GM13976 (cell line): Measurements from ENCODE around the gene USP12.
A peak's percentile ranks its signal among the peaks of the same experiment; 100 is the strongest.
"Not testable (repeated sequence)": the region's sequence is repeated elsewhere in the genome, so short reads cannot be mapped to it uniquely, and the experiment has no call there.

Experiments used
- DNase-seq: peaks from one replicate; pipeline ENCODE4 v3.0.0; 2012; ENCODE audit warnings: low spot score
- CTCF ChIP-seq: IDR thresholded peaks from 2 replicates; pipeline ENCODE4 v1.5.1; 2012; ENCODE audit warnings: borderline replicate concordance, mild to moderate bottlenecking; ENCODE audit not compliant: insufficient read depth; ENCODE audit errors: extremely low read depth, missing control alignments, control extremely low read depth
- in situ Hi-C: fragments of 300-500 bp; cut with MboI; formaldehyde crosslinking; loops from one replicate; pipeline ENCODE4 v1.12.0; 2022; ENCODE audit warnings: low sequenced_read_pairs, mixed read lengths, inconsistent platforms; ENCODE audit not compliant: unreplicated experiment

USP12 gene

GRCh38 chr13:27171244-27171826 is at the start of gene USP12:
USP12 (minus strand) TSS chr13:27171811; CDS start chr13:27171639, 172 bp downstream.
- DNase-seq: peak; percentile 51

GRCh38 chr13:27219611-27220010 is 48.0 kb upstream of the USP12 start:
- in situ Hi-C loops: no loop called here
- no peak for DNase-seq
- TF ChIP-seq CTCF: no peak

More at GRCh38 chr13:27171244-27171826, at the start of gene USP12:
- peak; percentile 37 for TF ChIP-seq CTCF
- in situ Hi-C loops: no loop called here

DNA sequence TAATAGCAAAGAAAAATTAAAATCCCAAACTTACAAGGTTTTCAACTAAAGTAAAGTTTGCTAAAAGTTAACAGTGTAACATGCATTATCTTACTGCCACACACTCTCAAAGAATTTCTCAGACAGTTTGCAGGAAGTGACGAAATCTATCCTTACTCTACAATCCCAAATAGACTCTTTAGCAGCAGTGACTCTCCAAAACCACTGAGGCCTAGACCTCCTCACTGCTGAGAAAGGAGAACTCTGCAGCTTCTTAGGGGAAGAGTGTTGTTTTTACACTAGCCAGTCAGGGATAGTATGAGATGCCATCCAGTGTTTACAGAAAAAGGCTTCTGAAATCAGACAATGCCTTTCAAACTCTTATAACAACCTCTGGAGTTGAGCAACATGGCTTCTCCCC is 47.2 kb upstream of the USP12 start:
- DNase-seq: not testable (repeated sequence)

DNA sequence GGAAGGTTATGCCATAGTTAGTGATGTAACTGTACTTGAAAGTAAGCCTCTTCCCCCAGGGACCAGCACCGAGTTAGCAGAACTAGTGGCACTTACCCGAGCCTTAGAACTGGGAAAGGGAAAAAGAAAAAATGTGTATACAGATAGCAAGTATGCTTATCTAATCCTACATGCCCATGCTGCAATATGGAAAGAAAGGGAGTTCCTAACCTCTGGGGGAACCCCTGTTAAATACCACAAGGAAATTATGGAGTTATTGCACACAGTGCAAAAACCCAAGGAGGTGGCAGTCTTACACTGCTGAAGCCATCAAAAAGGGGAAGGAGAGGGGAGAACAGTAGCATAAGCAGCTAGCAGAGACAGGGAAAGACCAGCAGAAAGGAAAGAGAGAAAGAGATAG is 46.2 kb upstream of the USP12 start:
- DNase-seq, in situ Hi-C loops: not testable (repeated sequence)

More for the DNA sequence above, 47.2 kb upstream of the USP12 start:
- in situ Hi-C loops: not testable (repeated sequence)

DNA sequence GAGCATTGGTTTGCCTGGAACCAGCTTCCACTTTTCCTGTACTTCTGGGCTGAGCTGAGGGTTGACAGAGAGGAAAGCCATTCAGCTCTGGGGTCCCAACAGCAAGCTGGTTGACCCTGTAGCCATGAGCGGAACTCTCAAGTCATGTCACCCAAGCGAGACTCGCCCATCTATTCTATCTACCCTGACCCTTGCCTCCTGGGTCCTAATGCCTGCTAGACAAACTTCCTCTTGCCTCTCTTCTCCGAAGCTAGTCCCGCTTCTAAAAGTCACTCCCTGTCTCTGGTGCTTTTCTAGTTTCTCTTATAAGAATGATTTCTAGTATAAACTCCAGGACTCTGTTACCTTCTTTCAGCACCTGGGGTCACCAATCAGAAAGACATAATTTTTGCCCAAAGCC is 41.8 kb upstream of the USP12 start:
- DNase-seq, in situ Hi-C loops: not testable (repeated sequence)

DNA sequence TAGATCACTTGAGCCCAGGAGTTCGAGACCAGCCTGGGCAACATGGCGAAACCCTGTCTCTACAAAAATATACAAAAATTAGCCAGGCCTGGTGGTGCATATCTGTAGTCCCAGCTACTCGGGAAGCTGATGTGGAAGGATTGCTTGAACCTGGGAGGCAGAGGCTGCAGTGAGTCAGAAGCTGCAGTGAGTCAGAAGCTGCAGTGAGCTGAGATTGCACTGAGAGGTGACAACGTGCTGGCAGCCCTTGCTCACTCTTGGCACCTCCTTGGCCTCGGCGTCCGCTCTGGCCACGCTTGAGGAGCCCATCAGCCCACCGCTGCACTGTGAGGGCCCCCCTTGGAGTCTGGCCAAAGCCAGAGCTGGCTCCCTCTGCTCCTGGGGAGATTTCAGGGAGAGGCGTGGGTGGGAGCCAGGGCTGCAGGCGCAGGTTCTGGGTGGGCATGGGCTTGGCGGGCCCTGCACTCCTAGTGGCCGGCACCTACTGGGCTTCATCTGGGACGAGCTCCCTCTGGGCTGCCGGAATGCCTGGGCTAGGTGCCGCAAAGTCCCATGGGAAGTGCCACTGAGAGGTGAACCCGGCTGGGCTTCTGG is 40.3 kb upstream of the USP12 start:
- in situ Hi-C loops: no loop called here
- TF ChIP-seq CTCF: no peak
- no peak for DNase-seq

- in situ Hi-C loops: no loop called here
- TF ChIP-seq CTCF: no peak
- no peak for DNase-seq
Measured at GRCh38 chr13:27211271-27211670, 39.7 kb upstream of the USP12 start.

- in situ Hi-C loops: no loop called here
- TF ChIP-seq CTCF: no peak
Measured at GRCh38 chr13:27208514-27208913, 36.9 kb upstream of the USP12 start.

More at GRCh38 chr13:27208514-27208913, 36.9 kb upstream of the USP12 start:
- DNase-seq: no peak
